Gastroesophageal sphincter (tissue), 3 donors: ENCODE data around the gene BICD1.

Experiments used
- POLR2A ChIP-seq, 2 donors: fragments of 450-650 bp; IDR thresholded peaks; one replicate each; pipeline ENCODE4 v1.6.1; 2017; ENCODE audit warnings: antibody characterized with exemption in 2 of 2, mild to moderate bottlenecking in 2 of 2, moderate library complexity in 1 of 2
- TF ChIP-seq, protein P1 (sequence below), 4 experiments: fragments of 200-600 bp in 2 of 4; fragments of 450-650 bp in 2 of 4; sonication (generic) in 1 of 4; IDR thresholded peaks; one replicate each; pipeline ENCODE4 v1.5.1; 2017 to 2019; ENCODE audit warnings: antibody characterized with exemption in 4 of 4, mild to moderate bottlenecking in 2 of 4, moderate library complexity in 2 of 4

DNA sequence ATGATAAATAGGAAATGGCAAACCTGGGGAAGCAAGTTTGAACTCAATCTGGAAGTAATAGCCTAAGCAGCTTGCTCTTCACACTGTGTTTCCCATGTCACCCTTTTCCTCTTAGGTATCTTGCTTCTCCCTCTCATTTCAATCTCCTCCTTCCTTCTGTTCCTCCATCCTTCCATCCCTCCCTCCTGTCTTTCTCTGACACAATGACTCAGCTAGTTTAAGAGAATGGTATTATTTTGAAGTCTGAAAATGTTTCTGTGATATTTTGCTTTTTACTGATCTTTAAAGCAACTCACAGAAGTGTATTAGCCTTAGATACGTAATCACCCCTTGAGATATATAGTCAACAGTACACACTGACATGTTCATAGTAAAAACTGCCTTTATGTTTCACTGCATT lies 236.8 kb downstream of the BICD1 start:
- TF ChIP-seq, protein P1, sequence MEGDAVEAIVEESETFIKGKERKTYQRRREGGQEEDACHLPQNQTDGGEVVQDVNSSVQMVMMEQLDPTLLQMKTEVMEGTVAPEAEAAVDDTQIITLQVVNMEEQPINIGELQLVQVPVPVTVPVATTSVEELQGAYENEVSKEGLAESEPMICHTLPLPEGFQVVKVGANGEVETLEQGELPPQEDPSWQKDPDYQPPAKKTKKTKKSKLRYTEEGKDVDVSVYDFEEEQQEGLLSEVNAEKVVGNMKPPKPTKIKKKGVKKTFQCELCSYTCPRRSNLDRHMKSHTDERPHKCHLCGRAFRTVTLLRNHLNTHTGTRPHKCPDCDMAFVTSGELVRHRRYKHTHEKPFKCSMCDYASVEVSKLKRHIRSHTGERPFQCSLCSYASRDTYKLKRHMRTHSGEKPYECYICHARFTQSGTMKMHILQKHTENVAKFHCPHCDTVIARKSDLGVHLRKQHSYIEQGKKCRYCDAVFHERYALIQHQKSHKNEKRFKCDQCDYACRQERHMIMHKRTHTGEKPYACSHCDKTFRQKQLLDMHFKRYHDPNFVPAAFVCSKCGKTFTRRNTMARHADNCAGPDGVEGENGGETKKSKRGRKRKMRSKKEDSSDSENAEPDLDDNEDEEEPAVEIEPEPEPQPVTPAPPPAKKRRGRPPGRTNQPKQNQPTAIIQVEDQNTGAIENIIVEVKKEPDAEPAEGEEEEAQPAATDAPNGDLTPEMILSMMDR (IDR thresholded peaks at IDR 0.05): no peak
- no peak for TF ChIP-seq POLR2A (IDR thresholded peaks at IDR 0.05)
